Neural cell (in vitro differentiated cells): ENCODE data around the gene AXIN1.

Source experiments
- CTCF ChIP-seq: fragments of 450-650 bp; IDR thresholded peaks from 2 replicates; pipeline ENCODE4 v1.5.1; 2014; ENCODE audit warnings: antibody characterized with exemption, mild to moderate bottlenecking, moderate library complexity; ENCODE audit not compliant: poor library complexity, severe bottlenecking
- EP300 ChIP-seq: fragments of 450-650 bp; conservative IDR thresholded peaks from 2 replicates; pipeline ENCODE4 v1.6.1; 2014; ENCODE audit warnings: antibody characterized with exemption, mild to moderate bottlenecking, moderate library complexity; ENCODE audit not compliant: poor library complexity, severe bottlenecking
- EZH2 ChIP-seq: fragments of 200-600, 300-800 bp; shearing (Covaris generic), sonication (generic); IDR thresholded peaks from 2 replicates; pipeline ENCODE4 v1.6.1; 2014; ENCODE audit warnings: antibody characterized with exemption, low read length, borderline replicate concordance, mild to moderate bottlenecking; ENCODE audit not compliant: insufficient read depth, poor library complexity, severe bottlenecking
- MXI1 ChIP-seq: fragments of 450-650 bp; conservative IDR thresholded peaks from 2 replicates; pipeline ENCODE4 v1.6.1; 2014; ENCODE audit warnings: antibody characterized with exemption, mild to moderate bottlenecking; ENCODE audit not compliant: poor library complexity, severe bottlenecking
- POLR2AphosphoS5 ChIP-seq: IDR thresholded peaks from 2 replicates; pipeline ENCODE4 v1.6.1; 2012
- RAD21 ChIP-seq: fragments of 450-650 bp; conservative IDR thresholded peaks from 2 replicates; pipeline ENCODE4 v1.6.1; 2014; ENCODE audit warnings: antibody characterized with exemption, mild to moderate bottlenecking, moderate library complexity
- SMC3 ChIP-seq: fragments of 450-650 bp; conservative IDR thresholded peaks from 2 replicates; pipeline ENCODE4 v1.6.1; 2014; ENCODE audit warnings: antibody characterized with exemption, mild to moderate bottlenecking, moderate library complexity; ENCODE audit not compliant: poor library complexity
- TAF1 ChIP-seq: IDR thresholded peaks from 2 replicates; pipeline ENCODE4 v1.6.1; 2012; ENCODE audit warnings: low read depth
- TF ChIP-seq, protein P1 (sequence below): IDR thresholded peaks from 2 replicates; pipeline ENCODE4 v1.6.1; 2012; ENCODE audit warnings: borderline replicate concordance

GRCh38 chr16:373848-374615 lies 21.5 kb upstream of the AXIN1 start:
- TF ChIP-seq POLR2AphosphoS5 (no peak), CTCF (no peak), EZH2 (no peak), SMC3 (no peak), TAF1 (no peak), RAD21 (no peak), EP300 (no peak), MXI1 (no peak)
- TF ChIP-seq, protein P1, sequence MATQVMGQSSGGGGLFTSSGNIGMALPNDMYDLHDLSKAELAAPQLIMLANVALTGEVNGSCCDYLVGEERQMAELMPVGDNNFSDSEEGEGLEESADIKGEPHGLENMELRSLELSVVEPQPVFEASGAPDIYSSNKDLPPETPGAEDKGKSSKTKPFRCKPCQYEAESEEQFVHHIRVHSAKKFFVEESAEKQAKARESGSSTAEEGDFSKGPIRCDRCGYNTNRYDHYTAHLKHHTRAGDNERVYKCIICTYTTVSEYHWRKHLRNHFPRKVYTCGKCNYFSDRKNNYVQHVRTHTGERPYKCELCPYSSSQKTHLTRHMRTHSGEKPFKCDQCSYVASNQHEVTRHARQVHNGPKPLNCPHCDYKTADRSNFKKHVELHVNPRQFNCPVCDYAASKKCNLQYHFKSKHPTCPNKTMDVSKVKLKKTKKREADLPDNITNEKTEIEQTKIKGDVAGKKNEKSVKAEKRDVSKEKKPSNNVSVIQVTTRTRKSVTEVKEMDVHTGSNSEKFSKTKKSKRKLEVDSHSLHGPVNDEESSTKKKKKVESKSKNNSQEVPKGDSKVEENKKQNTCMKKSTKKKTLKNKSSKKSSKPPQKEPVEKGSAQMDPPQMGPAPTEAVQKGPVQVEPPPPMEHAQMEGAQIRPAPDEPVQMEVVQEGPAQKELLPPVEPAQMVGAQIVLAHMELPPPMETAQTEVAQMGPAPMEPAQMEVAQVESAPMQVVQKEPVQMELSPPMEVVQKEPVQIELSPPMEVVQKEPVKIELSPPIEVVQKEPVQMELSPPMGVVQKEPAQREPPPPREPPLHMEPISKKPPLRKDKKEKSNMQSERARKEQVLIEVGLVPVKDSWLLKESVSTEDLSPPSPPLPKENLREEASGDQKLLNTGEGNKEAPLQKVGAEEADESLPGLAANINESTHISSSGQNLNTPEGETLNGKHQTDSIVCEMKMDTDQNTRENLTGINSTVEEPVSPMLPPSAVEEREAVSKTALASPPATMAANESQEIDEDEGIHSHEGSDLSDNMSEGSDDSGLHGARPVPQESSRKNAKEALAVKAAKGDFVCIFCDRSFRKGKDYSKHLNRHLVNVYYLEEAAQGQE, result no peak
